Lung (tissue), 12 donors: Measurements from ENCODE around the gene AKAP6. TPM values are rescaled to one million over a fixed set of nuclear protein-coding genes. Genes with fewer than 3 reads are reported as not detected.

Experiments used
- ATAC-seq: fragments of 200-7000 bp; cut with Tn5 transposase; one replicate; pipeline ENCODE4 v1.9.1; 2020; ENCODE audit warnings: moderate number of reproducible peaks; ENCODE audit not compliant: insufficient read depth, low FRiP score
- DNase-seq, 3 donors: peaks; one replicate each; pipeline ENCODE4 v3.0.0-alpha.2; 2013 to 2017
- H3K27ac ChIP-seq, 2 donors: one replicate each; pipeline ENCODE4 v1.5.1; 2013; ENCODE audit warnings: mild to moderate bottlenecking in 2 of 2, moderate library complexity in 2 of 2, control low read depth in 1 of 2, inconsistent platforms in 1 of 2, low read depth in 1 of 2, low read length in 1 of 2
- H3K27me3 ChIP-seq, 3 donors: one replicate each; pipeline ENCODE4 v1.5.1; 2013; ENCODE audit warnings: low read length in 2 of 3; ENCODE audit not compliant: control insufficient read depth in 3 of 3, insufficient read depth in 3 of 3
- H3K36me3 ChIP-seq, 4 donors: one replicate each; pipeline ENCODE4 v1.5.1; 2013; ENCODE audit warnings: low read length in 4 of 4, mild to moderate bottlenecking in 1 of 4, moderate library complexity in 1 of 4; ENCODE audit not compliant: control insufficient read depth in 4 of 4, insufficient read depth in 4 of 4
- H3K4me1 ChIP-seq, 5 donors: one replicate each; pipeline ENCODE4 v1.5.1; 2013; ENCODE audit warnings: low read length in 5 of 5, mild to moderate bottlenecking in 2 of 5, moderate library complexity in 1 of 5; ENCODE audit not compliant: control insufficient read depth in 5 of 5, insufficient read depth in 5 of 5
- H3K4me3 ChIP-seq: one replicate; pipeline ENCODE4 v1.5.1; 2013; ENCODE audit warnings: mild to moderate bottlenecking, control low read depth, moderate library complexity
- H3K9ac ChIP-seq, 2 donors: one replicate each; pipeline ENCODE4 v1.5.1; 2013; ENCODE audit warnings: low read length in 2 of 2, control low read depth in 1 of 2; ENCODE audit not compliant: insufficient read depth in 1 of 2
- H3K9me3 ChIP-seq, 4 donors: one replicate each; pipeline ENCODE4 v1.5.1; 2013; ENCODE audit warnings: low read length in 3 of 4, mild to moderate bottlenecking in 1 of 4, moderate library complexity in 1 of 4; ENCODE audit not compliant: control insufficient read depth in 4 of 4, insufficient read depth in 3 of 4
- WGBS, 2 donors: extraction: QIAGEN DNeasy Blood & Tissue Kit; methylation state at CpG; one replicate each; pipeline ENCODE4 v1.1.7; 2013; 5-methylcytosine and 5-hydroxymethylcytosine counted together
- polyA plus RNA-seq, 2 donors: library from polyadenylated mRNA; stranded (reverse); fragments of 200-250 nt; gene quantifications; one replicate each; pipeline ENCODE4 v1.2.1, GENCODE V29; 2013
- total RNA-seq, 2 donors: library from RNA; depleted of rRNA in 1 of 2; stranded (reverse); fragments of >200 nt in 1 of 2; gene quantifications; one replicate each; pipeline ENCODE4 v1.2.1, GENCODE V29; 2014 to 2021
- TF ChIP-seq, protein P1 (sequence below): IDR thresholded peaks from 2 replicates; pipeline ENCODE4 v1.5.1; 2012; ENCODE audit warnings: mild to moderate bottlenecking; ENCODE audit errors: control extremely low read depth, extremely low read depth
- donor health status: control.
- donor health status: control.
- donor health status: Bipolar disorder and iron deficiency.
- donor health status: healthy.
- donor health status: DM: yes; HTN: yes; CAD: no.

Gene AKAP6
- total and polyA plus RNA-seq, 4 donors = 1.5 to 27.1 (median 7.7) TPM

DNA sequence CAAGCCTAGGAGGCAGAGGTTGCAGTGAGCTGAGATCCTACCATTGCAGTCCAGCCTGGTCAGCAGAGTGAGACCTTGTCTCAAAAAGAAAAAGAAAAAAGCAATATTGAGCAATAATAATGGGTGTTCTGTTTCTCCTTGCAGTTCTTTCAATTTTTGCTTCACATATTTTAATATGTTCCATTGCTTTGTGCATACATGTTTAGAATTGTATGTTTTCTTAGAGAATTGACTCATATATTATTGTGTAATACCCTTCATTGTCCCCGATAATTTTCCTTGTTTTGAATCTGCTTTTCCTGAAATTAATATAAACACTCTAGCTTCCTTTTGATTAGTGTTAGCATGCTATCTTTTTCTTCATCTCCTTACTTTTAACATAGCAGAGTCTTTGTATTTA, 471.2 kb downstream of the AKAP6 start:
- H3K27ac ChIP-seq = no peak overlapping the region
- H3K4me3 ChIP-seq = no peak overlapping the region
- H3K9me3 ChIP-seq = peaks cover 0 to 12% (median 3%) of the 10 kb centered on the region in 4 donors
- no peak overlapping the region for H3K9ac ChIP-seq
- peaks cover 0 to 4% (median 0%) of the 10 kb centered on the region in 3 donors for H3K27me3 ChIP-seq
- ATAC-seq (no peak), DNase-seq (no peak)
- peaks cover 0 to 5% (median 0%) of the 10 kb centered on the region in 4 donors for H3K36me3 ChIP-seq
- TF ChIP-seq, protein P1, sequence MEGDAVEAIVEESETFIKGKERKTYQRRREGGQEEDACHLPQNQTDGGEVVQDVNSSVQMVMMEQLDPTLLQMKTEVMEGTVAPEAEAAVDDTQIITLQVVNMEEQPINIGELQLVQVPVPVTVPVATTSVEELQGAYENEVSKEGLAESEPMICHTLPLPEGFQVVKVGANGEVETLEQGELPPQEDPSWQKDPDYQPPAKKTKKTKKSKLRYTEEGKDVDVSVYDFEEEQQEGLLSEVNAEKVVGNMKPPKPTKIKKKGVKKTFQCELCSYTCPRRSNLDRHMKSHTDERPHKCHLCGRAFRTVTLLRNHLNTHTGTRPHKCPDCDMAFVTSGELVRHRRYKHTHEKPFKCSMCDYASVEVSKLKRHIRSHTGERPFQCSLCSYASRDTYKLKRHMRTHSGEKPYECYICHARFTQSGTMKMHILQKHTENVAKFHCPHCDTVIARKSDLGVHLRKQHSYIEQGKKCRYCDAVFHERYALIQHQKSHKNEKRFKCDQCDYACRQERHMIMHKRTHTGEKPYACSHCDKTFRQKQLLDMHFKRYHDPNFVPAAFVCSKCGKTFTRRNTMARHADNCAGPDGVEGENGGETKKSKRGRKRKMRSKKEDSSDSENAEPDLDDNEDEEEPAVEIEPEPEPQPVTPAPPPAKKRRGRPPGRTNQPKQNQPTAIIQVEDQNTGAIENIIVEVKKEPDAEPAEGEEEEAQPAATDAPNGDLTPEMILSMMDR = no peak
- 66 to 82% methylated on average over 1 of the region's 1 CpG for WGBS, 2 donors
- H3K4me1 ChIP-seq = peaks cover 0 to 4% (median 0%) of the 10 kb centered on the region in 5 donors

DNA sequence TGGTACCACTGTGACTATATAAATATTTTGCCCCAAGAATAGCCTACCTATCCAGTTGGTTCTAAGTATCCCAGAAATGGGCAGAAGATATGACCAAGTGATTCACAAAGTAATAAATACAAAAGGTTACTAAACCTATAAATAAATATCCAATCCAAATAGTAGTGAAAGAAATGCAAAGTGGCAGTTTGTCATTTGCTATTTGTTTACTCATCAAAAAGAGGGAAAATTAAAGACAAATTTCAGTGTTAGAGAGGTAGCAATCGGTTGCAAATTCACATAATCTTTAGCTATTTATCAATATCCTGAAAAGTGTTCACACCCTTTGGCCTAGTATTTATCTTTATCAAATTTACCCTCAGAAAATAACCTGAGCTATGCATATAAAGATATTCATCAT, 473.2 kb downstream of the AKAP6 start:
- TF ChIP-seq, protein P1 = no peak
- H3K27me3 ChIP-seq = peaks cover 0 to 12% (median 5%) of the 10 kb centered on the region in 3 donors
- H3K27ac ChIP-seq = no peak overlapping the region
- DNase-seq (no peak), ATAC-seq (no peak)
- H3K4me1 ChIP-seq = peaks cover 0 to 9% (median 0%) of the 10 kb centered on the region in 5 donors
- 88 to 92% methylated on average over 1 of the region's 1 CpG for WGBS, 2 donors
- peaks cover 0 to 11% (median 3%) of the 10 kb centered on the region in 4 donors for H3K9me3 ChIP-seq
- H3K36me3 ChIP-seq = peaks cover 0 to 6% (median 0%) of the 10 kb centered on the region in 4 donors
- no peak overlapping the region for H3K4me3 ChIP-seq
- H3K9ac ChIP-seq = no peak overlapping the region

DNA sequence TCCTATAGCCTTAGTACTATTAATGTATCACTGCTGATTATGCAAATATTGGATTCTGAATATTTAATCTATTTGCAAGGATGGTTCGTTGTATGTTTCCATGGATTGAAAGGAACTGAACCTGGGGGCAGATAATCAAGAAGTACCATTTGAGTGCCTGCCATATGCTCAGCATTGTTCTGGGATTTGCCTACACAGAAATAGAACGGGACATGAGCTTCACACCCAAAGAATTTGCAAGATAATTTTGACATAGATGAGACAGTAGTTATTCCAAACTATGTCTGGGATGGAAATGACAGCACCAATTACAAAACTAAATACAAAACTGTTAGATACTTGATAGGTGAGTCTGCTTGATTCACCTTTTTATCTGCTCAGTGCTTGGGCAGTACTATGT, 476.9 kb downstream of the AKAP6 start:
- Histone ChIP-seq H3K9me3 (peaks cover 0 to 10% (median 3%) of the 10 kb centered on the region in 4 donors), H3K36me3 (peaks cover 0 to 3% (median 0%) of the 10 kb centered on the region in 4 donors), H3K4me1 (peaks cover 0 to 27% (median 9%) of the 10 kb centered on the region in 5 donors), H3K4me3 (no peak overlapping the region), H3K9ac (no peak overlapping the region), H3K27me3 (peaks cover 0 to 20% (median 5%) of the 10 kb centered on the region in 3 donors), H3K27ac (no peak overlapping the region)
- TF ChIP-seq, protein P1 = no peak
- 82 to 88% methylated on average over 2 of the region's 2 CpGs for WGBS, 2 donors
- DNase-seq (no peak), ATAC-seq (no peak)

DNA sequence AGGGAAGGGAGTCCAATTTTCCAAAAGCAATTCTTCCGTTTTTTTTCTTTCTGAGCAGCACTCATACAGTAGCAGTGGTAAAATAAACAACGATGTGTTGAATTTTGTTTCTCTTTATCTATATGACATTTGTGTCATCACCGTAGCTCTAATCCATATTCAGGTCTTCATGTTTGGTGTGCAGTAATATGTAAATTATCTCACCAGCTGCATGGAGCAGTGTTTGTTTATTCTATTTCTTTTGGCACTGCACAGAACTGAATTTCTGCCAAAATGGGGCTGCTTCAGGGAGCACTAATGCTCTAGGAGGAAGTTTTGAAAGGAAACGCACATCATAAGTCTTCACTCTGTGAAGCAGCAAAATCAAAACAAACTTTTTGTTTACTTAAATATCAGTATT, 479.5 kb downstream of the AKAP6 start:
- peaks cover 0 to 40% (median 9%) of the 10 kb centered on the region in 5 donors for H3K4me1 ChIP-seq
- peak overlapping the region in 1 of 2 donors; percentile 33 for H3K27ac ChIP-seq
- ATAC-seq (no peak), DNase-seq (peak; percentile 84 to 98 (median 98))
- H3K9ac ChIP-seq = no peak overlapping the region
- H3K9me3 ChIP-seq = peaks cover 0 to 6% (median 2%) of the 10 kb centered on the region in 4 donors
- 31 to 36% methylated on average over 4 of the region's 4 CpGs for WGBS, 2 donors
- TF ChIP-seq, protein P1 = no peak
- peaks cover 0 to 3% (median 0%) of the 10 kb centered on the region in 4 donors for H3K36me3 ChIP-seq
- H3K27me3 ChIP-seq = peaks cover 0 to 35% (median 22%) of the 10 kb centered on the region in 3 donors
- H3K4me3 ChIP-seq = no peak overlapping the region
